ENCODE measurements around the gene HNRNPA3. TPM values are rescaled to one million over a fixed set of nuclear protein-coding genes. Genes with fewer than 3 reads are reported as not detected.

The HNRNPA3 gene
- total RNA-seq, 1 experiment from 2014 or later: 328 TPM

GRCh38 chr2:177231270-177231669 lies 18.7 kb downstream of the HNRNPA3 start:
- no peak overlapping the region for H3K9ac ChIP-seq (ENCODE audit: low read length)
- peaks cover under 1% of the 10 kb centered on the region; the same call in 1 of the 2 replicates for H4K20me1 ChIP-seq (ENCODE audit: insufficient read depth)
- no peak for DNase-seq (ENCODE audit: low read depth, low spot score)
- no peak overlapping the region for H3K27ac ChIP-seq (ENCODE audit: low read depth, low read length)
- peaks cover 47% of the 10 kb centered on the region for H3K79me2 ChIP-seq (ENCODE audit: insufficient read depth, low read length)
- H3K4me3 ChIP-seq (replicated peaks in 1 of 2; ENCODE audit: low read depth in 1 of 2, low read length in 2 of 2): no peak overlapping the region
- H3K9me3 ChIP-seq (ENCODE audit: control insufficient read depth in 1 of 2, insufficient read depth in 1 of 2, low read depth in 1 of 2, low read length in 2 of 2): no peaks in the 10 kb centered on the region
- H3K4me1 ChIP-seq (ENCODE audit: control insufficient read depth in 1 of 2, insufficient read depth in 2 of 2, low read length in 2 of 2): no peaks in the 10 kb centered on the region
- H2AFZ ChIP-seq (ENCODE audit: low read depth, low read length, poor library complexity, severe bottlenecking): no peak overlapping the region
- H3K9me2 ChIP-seq (ENCODE audit: insufficient read depth): no peaks in the 10 kb centered on the region
- no peak for ATAC-seq
- ChIA-PET RAD21 (ENCODE audit: low non-redundant PET in 1 of 2, low total read pairs in 2 of 2, uncharacterized antibody in 2 of 2, unreplicated experiment in 2 of 2) (no interaction called here), POLR2A (no interaction called here), CTCF (no interaction called here)
- peaks cover 34 to 39% of the 10 kb centered on the region in 2 experiments for H3K36me3 ChIP-seq (ENCODE audit: control insufficient read depth in 1 of 2, insufficient read depth in 2 of 2, low read length in 2 of 2)
- intact Hi-C loops (cut with micrococcal nuclease): no loop called here
- no peak for TF ChIP-seq CEBPB (IDR thresholded peaks at IDR 0.05; ENCODE audit: low read depth)
- no peak for TF ChIP-seq EGR1 (IDR thresholded peaks at IDR 0.05; ENCODE audit: low read depth)
- TF ChIP-seq MAX (IDR thresholded peaks at IDR 0.05): no peak
- no peak for TF ChIP-seq TCF7L2 (IDR thresholded peaks at IDR 0.05; ENCODE audit: borderline replicate concordance, extremely low read depth, insufficient read depth, insufficient read length)
- no peak for TF ChIP-seq EZH2phosphoT487 (IDR thresholded peaks at IDR 0.05; ENCODE audit: borderline replicate concordance)
- TF ChIP-seq RAD21 (IDR thresholded peaks at IDR 0.05; ENCODE audit: low read depth): no peak
- no peak for TF ChIP-seq SP1 (IDR thresholded peaks at IDR 0.05; ENCODE audit: low read depth)
- TF ChIP-seq CTCF (IDR thresholded peaks at IDR 0.05 in 2 of 3, conservative IDR thresholded peaks at IDR 0.05 in 1 of 3; ENCODE audit: borderline replicate concordance in 1 of 3, insufficient read depth in 1 of 3, low read depth in 2 of 3, low read length in 2 of 3): no peak
- no peak for TF ChIP-seq ELF1 (IDR thresholded peaks at IDR 0.05; ENCODE audit: borderline replicate concordance, low read depth)
- TF ChIP-seq POLR2AphosphoS5 (IDR thresholded peaks at IDR 0.05; ENCODE audit: low read depth, low read length): no peak
- no TSS peak for BruUV-seq (replicated peaks)
- no peaks in the 10 kb centered on the region for H3K27me3 ChIP-seq (ENCODE audit: insufficient read depth, low read length)
- no peak overlapping the region for H3K4me2 ChIP-seq (ENCODE audit: low read length)
